GM12873 (cell line): ENCODE results near the gene UBA1.

Experiments
- TF ChIP-seq, protein P1 (sequence below): IDR thresholded peaks from 2 replicates; pipeline ENCODE4 v1.5.1; 2012; ENCODE audit warnings: low read depth, mild to moderate bottlenecking, moderate library complexity, low read length, control low read depth; ENCODE audit not compliant: insufficient read depth; ENCODE audit errors: missing control alignments

The UBA1 gene

DNA sequence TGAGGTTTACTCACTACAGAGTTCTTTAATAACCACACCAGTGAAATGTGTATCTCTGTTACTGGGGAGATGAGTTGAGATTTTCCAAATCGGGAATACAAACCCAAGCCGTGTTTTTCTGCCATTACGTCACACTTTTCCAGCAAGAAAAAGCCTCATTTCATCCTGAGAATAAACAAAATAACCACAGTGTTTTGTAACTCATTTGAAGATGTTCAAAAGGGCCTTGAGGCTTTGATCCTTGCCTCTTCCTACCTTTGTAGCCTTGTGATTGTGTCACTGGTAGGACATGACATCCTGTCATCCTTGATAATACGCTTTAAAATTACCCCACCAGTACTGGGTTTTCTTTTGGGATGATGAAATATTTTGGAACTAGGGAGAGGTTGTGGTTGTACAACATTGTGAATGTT is 42.1 kb downstream of the UBA1 start:
- TF ChIP-seq, protein P1, sequence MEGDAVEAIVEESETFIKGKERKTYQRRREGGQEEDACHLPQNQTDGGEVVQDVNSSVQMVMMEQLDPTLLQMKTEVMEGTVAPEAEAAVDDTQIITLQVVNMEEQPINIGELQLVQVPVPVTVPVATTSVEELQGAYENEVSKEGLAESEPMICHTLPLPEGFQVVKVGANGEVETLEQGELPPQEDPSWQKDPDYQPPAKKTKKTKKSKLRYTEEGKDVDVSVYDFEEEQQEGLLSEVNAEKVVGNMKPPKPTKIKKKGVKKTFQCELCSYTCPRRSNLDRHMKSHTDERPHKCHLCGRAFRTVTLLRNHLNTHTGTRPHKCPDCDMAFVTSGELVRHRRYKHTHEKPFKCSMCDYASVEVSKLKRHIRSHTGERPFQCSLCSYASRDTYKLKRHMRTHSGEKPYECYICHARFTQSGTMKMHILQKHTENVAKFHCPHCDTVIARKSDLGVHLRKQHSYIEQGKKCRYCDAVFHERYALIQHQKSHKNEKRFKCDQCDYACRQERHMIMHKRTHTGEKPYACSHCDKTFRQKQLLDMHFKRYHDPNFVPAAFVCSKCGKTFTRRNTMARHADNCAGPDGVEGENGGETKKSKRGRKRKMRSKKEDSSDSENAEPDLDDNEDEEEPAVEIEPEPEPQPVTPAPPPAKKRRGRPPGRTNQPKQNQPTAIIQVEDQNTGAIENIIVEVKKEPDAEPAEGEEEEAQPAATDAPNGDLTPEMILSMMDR = no peak

DNA sequence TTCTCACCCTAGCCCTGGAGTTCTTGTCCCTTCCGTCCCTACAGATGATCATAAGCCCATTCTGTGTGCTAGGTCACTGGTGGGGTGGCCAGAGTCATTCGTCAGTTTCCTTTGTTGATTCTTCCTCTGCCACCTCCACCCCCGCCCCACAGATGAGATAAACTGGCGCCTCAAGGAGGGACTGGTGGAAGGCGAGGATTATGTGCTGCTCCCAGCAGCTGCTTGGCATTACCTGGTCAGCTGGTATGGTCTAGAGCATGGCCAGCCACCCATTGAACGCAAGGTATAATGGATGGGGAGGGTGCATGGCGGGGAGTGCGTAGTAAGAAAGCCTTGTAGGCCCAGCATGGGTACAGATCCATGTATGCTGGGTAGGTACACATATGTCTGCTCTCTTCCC is 45.6 kb downstream of the UBA1 start:
- TF ChIP-seq, protein P1 = no peak

DNA sequence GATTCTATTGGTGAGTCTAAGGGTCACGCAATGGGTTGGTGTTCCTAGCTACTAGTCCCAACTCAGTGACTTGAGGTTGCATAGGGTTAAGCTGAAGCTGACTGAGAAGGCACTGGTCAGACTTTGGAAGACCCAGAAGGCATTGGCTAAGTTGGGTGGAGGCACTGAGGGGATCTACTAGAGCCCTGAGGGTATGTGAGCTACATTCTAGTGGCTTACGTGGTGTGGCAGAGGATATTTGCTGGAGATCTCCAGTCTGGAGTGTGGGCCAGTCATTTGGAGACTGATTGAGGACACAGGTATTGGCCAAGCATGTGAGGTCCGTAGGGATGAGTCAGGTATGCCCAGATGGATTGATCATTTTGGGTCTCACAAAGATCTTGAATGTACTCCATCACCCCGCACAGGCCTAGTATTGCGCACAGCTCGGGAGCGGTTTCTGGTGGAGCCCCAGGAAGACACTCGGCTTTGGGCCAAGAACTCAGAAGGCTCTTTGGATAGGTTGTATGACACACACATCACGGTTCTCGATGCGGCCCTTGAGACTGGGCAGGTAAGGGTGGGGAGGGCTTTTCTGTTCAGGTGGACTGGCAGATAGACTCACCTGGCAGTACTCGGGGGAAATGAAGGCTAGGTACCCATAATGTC is 46.4 kb downstream of the UBA1 start:
- TF ChIP-seq, protein P1 = no peak

DNA sequence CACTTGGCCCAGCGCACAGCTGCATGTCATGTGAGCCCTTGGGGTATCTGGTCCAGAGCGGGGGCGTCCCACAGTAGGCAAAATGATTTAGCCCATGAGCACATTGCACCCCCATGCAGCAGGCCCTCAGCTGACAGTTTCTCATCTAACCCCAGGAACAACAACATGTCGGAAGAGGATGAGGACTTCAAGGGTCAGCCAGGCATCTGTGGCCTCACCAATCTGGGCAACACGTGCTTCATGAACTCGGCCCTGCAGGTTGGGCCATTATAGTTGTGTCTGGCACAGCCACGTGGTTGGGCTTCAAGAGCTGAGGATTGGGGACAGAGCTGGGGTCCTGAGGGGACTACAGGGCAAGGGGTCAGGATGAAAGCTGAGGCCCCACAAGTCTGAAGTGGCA is 47.0 kb downstream of the UBA1 start:
- TF ChIP-seq, protein P1 = no peak

DNA sequence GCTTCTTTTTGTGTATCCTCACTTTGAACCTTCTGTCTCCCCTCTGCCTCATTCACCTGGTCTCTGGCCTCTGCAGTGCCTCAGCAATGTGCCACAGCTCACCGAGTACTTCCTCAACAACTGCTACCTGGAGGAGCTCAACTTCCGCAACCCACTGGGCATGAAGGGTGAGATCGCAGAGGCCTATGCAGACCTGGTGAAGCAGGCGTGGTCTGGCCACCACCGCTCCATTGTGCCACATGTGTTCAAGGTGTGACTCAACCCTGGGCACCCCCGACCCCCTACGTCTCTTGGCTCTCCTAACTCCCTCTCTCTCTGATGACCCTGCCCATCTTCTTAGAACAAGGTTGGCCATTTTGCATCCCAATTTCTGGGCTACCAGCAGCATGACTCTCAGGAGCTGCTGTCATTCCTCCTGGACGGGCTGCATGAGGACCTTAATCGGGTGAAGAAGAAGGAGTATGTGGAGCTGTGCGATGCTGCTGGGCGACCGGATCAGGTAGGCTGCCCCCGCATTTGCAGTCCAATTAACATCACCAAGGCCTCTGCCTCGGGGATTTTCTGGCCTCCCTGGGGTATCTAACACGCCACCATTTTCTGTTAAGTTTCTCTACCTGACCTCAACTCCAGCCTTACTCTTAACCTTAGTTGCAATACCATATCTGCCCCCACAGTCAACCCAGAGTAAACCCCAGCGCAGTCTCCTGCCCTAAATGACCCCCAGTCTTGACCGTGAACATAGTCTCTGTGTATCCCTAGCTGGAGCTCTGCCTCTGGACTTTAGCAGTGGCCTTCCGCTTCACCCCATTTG is 47.8 kb downstream of the UBA1 start:
- TF ChIP-seq, protein P1 = no peak

DNA sequence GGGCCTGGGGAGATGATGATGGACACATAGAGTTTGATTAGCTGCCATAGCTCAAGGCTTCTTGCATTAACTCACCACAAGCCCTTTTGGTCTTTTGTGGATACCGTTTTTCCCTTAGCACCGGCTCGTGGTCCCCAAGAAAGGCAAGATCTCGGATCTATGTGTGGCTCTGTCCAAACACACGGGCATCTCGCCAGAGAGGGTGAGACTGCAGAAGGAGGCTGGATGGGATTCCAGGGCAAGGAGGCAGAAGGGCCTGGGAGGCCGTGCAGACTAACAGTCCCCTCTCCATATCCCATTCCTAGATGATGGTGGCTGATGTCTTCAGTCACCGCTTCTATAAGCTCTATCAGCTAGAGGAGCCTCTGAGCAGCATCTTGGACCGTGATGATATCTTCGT is 48.7 kb downstream of the UBA1 start:
- TF ChIP-seq, protein P1 = no peak

DNA sequence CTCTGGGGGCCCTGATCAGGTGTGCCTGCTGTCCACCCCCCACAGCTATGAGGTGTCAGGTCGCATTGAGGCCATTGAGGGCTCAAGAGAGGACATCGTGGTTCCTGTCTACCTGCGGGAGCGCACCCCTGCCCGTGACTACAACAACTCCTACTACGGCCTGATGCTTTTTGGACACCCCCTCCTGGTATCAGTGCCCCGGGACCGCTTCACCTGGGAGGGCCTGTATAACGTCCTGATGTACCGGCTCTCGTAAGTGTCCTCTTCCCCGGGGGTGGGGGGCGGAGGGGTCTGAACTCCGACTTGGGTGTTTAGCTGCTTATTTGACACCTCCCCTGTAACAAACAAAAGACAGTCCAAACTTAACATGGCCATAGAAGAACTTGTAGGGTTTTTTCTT is 49.7 kb downstream of the UBA1 start:
- TF ChIP-seq, protein P1 = no peak
